ENCODE data around the gene LIM2. TPM values are rescaled to one million over a fixed set of nuclear protein-coding genes. Genes with fewer than 3 reads are reported as not detected.

LIM2 gene
- total RNA-seq, 3 donors from 2014 or later (not counting 1 experiment from before 2014, with no cell fraction given) = 5.9 to 10.3 (median 8.5) TPM

GRCh38 chr19:51389143-51389542 is 1.4 kb upstream of the LIM2 start:
- 71% methylated on average over 14 of the region's 14 CpGs for WGBS (ENCODE audit: insufficient coverage)

GRCh38 chr19:51386882-51387520 is 773 bp downstream of the LIM2 start:
- no peak for TF ChIP-seq CTCF (IDR thresholded peaks at IDR 0.05)
- no peaks in the 10 kb centered on the region for H3K9me3 ChIP-seq (ENCODE audit: control insufficient read depth, insufficient read depth, low read length)
- DNase-seq (peak; percentile 55 to 58), ATAC-seq (peak; percentile 83 to 93 (median 87))
- 46% methylated on average over 14 of the region's 14 CpGs for WGBS (ENCODE audit: insufficient coverage)
- Mint-ChIP-seq H3K4me1 (peaks cover 56 to 77% of the 10 kb centered on the region in 2 donors), H3K4me3 (peak overlapping the region; percentile 97), H3K27ac (peak overlapping the region; percentile 96 to 98), H3K27me3 (ENCODE audit: low read depth in 2 of 2) (no peaks in the 10 kb centered on the region), H3K36me3 (no peaks in the 10 kb centered on the region), H3K9me3 (no peaks in the 10 kb centered on the region)
- H3K27me3 ChIP-seq (ENCODE audit: control insufficient read depth, insufficient read depth, low read length) = no peaks in the 10 kb centered on the region
- intact Hi-C loops (cut with micrococcal nuclease) = loop anchor here (1.0 kb wide), 1 partner anchor 14 kb away; no protein-coding TSS in a partner anchor
- H3K4me1 ChIP-seq (ENCODE audit: control insufficient read depth, insufficient read depth, low read length) = peaks cover 68% of the 10 kb centered on the region
- H3K36me3 ChIP-seq (ENCODE audit: control insufficient read depth, insufficient read depth, low read length) = no peaks in the 10 kb centered on the region
- H3K4me3 ChIP-seq (ENCODE audit: low read length) = peak overlapping the region; percentile 84
- H3K27ac ChIP-seq (ENCODE audit: low read length) = peak overlapping the region; percentile 86

More at GRCh38 chr19:51389143-51389542, 1.4 kb upstream of the LIM2 start:
- ATAC-seq (no peak), DNase-seq (no peak)
- TF ChIP-seq CTCF (IDR thresholded peaks at IDR 0.05) = no peak
- H3K9me3 Mint-ChIP-seq = no peaks in the 10 kb centered on the region
- peak overlapping the region; percentile 97 for H3K4me3 Mint-ChIP-seq
- H3K4me1 ChIP-seq (ENCODE audit: control insufficient read depth, insufficient read depth, low read length) = peaks cover 74% of the 10 kb centered on the region
- no peaks in the 10 kb centered on the region for H3K9me3 ChIP-seq (ENCODE audit: control insufficient read depth, insufficient read depth, low read length)
- H3K27ac Mint-ChIP-seq = peak overlapping the region; percentile 96 to 98
- H3K27ac ChIP-seq (ENCODE audit: low read length) = peak overlapping the region; percentile 86
- peak overlapping the region; percentile 84 for H3K4me3 ChIP-seq (ENCODE audit: low read length)
- no peaks in the 10 kb centered on the region for H3K27me3 ChIP-seq (ENCODE audit: control insufficient read depth, insufficient read depth, low read length)
- no peaks in the 10 kb centered on the region for H3K36me3 ChIP-seq (ENCODE audit: control insufficient read depth, insufficient read depth, low read length)
- no peaks in the 10 kb centered on the region for H3K36me3 Mint-ChIP-seq
- peaks cover 69 to 73% of the 10 kb centered on the region in 2 donors for H3K4me1 Mint-ChIP-seq
- no peaks in the 10 kb centered on the region for H3K27me3 Mint-ChIP-seq (ENCODE audit: low read depth in 2 of 2)
- intact Hi-C loops (cut with micrococcal nuclease) = no loop called here

GRCh38 chr19:51382004-51382403 is 5.8 kb downstream of the LIM2 start:
- Mint-ChIP-seq H3K27me3 (ENCODE audit: low read depth in 2 of 2) (no peaks in the 10 kb centered on the region), H3K4me3 (no peak overlapping the region), H3K36me3 (no peaks in the 10 kb centered on the region), H3K9me3 (no peaks in the 10 kb centered on the region), H3K27ac (peak overlapping the region in 1 of 2 donors; percentile 92), H3K4me1 (peaks cover 29 to 54% of the 10 kb centered on the region in 2 donors)
- ATAC-seq = no peak
- DNase-seq = no peak
- no peak overlapping the region for H3K27ac ChIP-seq (ENCODE audit: low read length)
- no peak for TF ChIP-seq CTCF (IDR thresholded peaks at IDR 0.05)
- H3K4me3 ChIP-seq (ENCODE audit: low read length) = no peak overlapping the region
- H3K4me1 ChIP-seq (ENCODE audit: control insufficient read depth, insufficient read depth, low read length) = peaks cover 47% of the 10 kb centered on the region
- WGBS (ENCODE audit: insufficient coverage) = 96% methylated on average over 4 of the region's 4 CpGs
- intact Hi-C loops (cut with micrococcal nuclease) = no loop called here
- H3K27me3 ChIP-seq (ENCODE audit: control insufficient read depth, insufficient read depth, low read length) = no peaks in the 10 kb centered on the region
- no peaks in the 10 kb centered on the region for H3K36me3 ChIP-seq (ENCODE audit: control insufficient read depth, insufficient read depth, low read length)
- no peaks in the 10 kb centered on the region for H3K9me3 ChIP-seq (ENCODE audit: control insufficient read depth, insufficient read depth, low read length)

Data from natural killer cell (primary cell).